HG02798 (cell line): ENCODE results near the gene CPS1.

Experiments used
- ATAC-seq: cut with Tn5 transposase; IDR thresholded peaks from one replicate; pipeline ENCODE4 v1.9.1; 2021; ENCODE audit warnings: mild to moderate bottlenecking; ENCODE audit not compliant: unreplicated experiment, poor library complexity

The CPS1 gene

DNA sequence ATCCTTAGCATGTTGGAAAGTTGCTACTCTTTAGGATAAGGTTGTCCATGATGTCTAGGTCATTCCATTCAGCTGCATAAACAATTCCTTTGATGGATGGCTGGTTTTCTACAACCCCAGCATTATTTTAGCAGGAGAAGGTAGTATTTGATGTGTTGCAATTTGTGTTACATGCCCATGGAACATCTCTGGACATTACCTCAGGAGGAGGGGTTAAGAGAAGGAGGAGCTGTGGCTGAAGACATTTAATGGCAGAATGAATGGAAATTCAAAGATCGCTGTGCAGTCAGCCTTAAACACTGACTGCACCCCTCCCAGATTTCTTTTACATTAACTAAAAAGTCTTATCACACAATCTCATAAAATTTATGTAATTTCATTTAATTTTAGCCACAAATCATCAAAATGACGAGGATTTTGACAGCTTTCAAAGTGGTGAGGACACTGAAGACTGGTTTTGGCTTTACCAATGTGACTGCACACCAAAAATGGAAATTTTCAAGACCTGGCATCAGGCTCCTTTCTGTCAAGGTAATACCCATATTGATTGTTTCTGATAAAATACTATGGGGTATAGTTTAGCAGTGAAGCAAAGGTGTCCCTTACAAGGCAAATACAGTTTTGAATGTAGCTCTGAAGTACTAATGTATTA, at the start of gene CPS1:
CPS1 (plus strand) TSS at position 271 of the 652 bp plus-strand sequence; CDS start at position 406, 135 bp downstream.
- no peak for ATAC-seq

DNA sequence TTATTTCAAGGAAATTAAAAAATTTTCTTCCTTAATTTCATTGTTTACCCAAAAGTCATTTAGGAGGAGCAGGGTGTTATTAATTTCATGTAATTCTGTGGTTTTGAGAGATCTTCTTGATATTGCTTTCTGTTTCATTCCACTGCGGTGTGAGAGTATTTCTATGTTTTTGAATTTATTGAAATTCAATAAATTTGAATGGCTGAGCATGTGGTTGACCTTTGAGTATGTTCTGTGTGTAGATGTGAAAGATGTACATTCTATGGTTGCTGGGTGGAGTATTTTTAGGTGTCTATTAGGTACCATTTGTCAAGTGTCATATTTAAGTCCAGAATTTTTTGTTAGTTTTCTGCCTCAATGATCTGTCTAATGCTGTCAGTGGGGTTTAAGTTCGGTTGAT, 40.5 kb upstream of the CPS1 start:
- no peak for ATAC-seq

DNA sequence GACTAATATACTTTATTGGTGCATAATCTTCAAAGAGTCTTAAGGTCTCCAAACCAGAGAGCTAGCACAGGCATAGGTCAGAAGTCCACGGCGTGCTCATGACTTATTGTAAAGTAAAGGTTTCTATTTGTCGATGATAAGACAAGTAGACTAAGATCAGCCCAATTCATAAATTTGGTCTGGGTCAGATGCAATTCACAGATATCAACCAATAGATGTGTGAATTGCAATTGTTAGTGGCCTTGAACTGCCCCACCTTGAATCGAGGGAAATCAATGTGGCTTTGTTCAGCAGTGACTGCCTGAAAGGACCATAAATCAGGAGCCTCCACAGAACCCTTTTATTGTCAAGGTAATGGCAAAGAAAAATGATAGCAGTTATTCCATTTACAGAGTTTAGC, 39.1 kb upstream of the CPS1 start:
- no peak for ATAC-seq

DNA sequence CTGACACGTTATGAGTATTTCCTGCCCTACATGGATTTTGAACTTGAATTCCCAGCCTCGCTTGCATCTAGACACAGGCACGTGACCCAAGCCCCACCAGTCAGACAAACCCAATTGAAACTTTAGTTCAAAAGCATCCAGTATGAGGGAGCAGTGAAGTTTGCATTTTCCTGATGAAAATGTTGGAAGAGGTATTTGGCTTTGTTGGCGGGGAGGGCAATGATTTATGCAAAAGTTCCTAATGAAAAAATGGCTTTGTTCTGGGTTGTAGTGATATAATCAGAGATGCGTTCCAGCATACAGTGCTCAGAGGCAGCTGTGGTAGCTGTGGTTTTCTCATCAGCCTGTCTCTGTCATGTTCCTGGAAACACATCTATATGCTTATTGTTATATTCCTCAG, 36.8 kb upstream of the CPS1 start:
- no peak for ATAC-seq

DNA sequence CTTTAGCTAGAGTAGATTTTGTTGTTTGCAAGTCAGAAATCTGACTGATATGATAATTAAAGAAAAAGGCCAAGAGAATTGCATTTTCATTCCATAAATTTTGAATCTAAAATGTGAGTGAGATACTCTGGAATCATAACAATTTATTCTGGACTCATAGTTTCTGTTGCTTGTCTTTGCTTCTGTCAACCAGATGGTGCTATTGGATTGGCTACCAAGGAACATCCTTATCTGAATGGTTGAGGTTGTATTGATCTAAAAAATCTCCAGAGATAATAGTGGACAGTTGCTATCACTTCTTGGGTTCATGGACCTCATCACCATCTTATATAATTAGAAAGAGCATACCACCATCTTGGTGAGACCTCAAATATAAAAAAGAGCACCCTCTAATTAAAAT, 34.0 kb upstream of the CPS1 start:
- no peak for ATAC-seq

DNA sequence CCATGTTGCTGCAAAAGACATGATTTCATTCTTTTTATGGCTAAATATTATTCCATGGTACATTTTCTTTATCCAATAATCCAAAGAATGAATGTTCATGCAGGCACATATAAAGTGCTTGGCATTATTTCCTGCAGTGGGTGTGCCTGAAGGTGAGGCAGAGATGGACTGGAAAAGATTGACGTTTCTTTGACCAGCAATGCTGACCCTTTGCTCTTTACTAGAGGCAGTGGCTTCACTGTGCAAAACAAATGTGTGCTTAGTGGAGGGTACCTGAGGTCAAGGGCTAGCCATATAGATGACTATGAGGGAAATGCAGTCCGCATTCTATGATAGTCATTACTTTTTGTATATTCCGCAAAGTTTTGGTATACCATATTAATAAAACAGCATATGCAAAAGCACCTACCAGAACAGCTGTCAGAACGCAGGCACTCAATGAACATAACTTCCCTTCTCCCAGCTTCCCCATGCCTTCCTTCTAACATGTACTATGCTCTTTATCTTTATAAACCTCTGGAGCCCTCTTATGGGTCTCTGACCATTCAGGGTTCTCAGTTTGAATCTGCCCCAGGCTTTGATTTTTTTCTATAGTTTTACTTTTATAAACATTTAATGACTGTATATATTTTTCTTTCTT, 32.6 kb upstream of the CPS1 start:
- no peak for ATAC-seq

DNA sequence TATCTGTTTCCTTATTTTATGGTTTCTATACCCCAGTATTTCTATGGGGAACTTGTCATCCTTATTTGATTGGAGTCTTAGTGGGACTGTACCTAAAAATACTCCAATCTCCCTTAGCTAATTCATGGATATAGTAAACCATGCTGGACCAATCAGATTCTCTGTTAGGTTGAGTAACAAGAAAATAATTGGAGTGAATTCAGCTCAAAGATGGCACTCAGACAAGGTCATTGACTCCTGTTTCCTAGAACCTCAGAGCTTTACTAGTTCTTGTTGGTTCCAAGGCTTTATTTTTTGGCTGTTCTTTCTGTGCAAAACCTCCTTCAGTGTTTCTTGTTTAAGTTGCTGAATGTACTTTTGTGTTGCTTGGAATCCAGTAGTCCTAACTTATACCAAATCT, 31.9 kb upstream of the CPS1 start:
- no peak for ATAC-seq

DNA sequence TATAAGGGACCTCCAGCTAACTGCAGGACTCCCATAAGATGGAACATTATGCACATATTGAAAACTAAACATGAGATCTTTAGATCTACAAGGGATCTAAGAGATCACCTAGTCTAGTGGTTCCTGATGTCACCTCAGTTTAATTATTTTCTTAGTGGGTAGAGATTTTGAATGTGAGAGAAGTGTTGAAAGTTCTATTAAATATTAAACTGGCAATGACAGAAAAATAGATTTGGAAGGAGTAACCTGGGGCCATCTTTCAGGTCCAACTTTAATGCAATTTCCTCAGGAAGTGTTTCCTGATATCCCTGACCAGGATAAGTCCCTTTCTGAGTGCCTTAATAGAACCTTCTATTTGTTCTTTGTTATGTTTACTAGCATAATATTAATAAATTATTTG, 29.1 kb upstream of the CPS1 start:
- no peak for ATAC-seq

DNA sequence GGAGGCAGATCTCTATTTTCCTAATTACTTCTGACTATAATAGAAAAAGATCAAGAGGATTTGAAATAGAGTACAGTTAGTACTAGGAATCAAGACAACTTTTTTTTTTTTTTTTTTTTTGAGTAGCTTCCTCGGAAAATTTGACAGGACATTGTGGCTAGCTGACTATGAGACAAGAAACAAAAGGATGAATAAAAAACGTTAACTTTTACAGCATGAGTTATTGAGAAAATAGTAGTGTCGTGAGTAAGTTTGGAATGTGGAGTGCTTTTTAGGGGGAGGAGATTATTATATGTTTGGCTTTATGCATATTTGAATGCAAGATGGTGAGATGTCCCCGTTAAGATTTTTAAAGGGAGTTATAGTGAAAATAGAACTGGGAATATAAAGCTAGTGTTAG, 27.7 kb upstream of the CPS1 start:
- no peak for ATAC-seq

DNA sequence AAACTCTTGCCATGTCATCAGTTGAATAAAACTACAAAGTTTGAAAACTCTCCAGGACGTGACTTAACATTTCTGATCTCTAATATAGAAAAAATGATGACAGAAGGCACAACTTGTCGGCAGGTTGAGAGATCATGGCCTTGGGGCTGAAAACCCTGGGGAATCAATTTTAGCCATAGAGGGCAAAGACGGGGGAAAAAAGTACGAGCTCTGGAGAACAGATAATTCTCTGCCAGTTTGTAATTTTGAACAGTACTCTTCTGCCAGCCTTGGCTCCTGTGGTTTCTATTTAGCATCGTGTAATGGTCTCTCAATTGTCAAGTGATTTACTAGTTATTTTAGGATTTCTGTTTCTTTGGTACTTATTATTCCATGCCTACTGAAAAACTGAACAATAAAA, 25.3 kb upstream of the CPS1 start:
- no peak for ATAC-seq

DNA sequence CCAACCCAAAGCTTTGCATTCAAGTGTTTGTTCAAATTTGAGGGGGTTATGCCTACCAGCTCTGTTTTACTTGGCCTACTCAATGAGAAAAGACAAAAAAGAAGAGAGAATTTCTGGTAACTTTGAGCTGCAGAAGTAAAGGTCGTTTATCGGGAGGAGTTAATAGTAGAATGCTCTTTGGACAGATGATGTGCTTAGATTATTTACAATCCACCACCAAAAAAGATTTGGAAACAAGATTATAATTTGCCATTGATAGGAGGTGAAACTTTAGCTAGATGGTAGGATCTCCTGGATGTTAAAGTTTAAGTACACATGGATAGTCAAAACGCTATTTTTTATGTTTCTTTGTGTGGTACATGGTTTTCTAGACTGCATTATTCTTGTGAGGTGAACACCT, 24.9 kb upstream of the CPS1 start:
- no peak for ATAC-seq

DNA sequence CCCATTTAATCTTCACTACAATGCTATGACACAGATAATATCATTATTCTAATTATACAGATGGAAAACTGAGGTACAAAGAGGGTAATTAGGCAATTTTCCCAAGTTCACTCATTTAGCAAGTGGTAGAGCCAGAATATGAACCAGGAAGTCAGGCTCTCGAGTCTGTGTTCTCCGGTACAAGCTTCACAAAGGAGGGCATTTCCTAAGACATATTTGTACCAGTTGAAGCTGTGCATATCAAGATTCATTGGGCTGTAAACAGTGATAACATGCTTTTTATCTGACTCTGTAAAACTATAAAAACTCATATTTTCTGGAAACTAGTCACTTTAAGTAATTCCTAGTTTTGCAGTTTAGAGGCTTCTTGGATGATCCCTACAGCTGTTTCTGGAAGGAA, 23.0 kb upstream of the CPS1 start:
- ATAC-seq, result no peak

DNA sequence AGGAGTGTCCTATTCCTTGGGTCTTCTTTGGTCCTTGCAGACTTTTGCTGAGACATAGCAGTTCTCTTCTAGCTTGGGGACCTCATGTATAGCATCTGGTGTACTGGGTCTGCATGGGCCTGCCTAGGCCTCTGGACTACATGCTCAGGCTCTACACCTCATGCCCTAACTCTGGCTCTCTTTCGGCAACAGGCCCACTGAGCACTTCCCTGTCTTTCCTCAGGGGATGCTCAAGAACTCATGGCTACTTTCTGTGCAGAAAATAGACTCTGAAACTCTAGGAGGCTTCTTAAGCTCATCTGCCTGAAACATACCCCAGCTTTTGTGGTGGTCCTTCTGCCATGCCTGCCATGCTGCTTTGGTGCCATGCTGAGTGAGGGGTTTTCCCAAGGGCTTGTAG, 21.5 kb upstream of the CPS1 start:
- no peak for ATAC-seq

DNA sequence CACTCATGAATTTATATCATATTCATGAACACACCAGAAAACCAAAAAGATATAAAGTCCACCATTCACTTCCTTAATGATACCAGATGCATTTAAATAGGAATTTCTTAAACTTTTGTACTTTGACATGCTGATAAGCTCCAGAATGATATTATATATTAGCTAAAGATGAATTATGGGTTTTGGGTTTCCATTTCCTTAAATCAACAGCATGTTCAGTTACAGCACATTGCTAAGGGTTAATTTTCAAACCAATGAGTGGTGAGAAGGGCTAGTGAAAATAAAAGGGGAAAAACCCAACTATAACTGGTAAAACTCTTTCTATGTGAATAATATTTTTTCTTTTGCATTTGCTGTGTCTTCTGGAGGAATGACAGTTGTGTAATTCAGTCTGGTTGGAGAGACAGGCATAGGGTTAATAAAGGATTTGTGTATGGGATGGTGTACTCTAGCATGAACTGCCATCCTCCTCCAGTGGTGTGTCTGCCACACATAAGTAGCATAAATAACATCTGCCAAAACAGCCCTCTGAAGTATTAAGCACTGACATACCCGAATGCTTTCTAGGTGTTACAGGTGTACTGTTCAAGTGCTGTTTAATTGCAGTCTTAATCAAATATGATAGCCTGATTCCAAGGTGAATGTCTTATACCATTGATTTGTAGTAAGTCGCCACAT, 19.3 kb upstream of the CPS1 start:
- ATAC-seq, result peak; percentile 67

DNA sequence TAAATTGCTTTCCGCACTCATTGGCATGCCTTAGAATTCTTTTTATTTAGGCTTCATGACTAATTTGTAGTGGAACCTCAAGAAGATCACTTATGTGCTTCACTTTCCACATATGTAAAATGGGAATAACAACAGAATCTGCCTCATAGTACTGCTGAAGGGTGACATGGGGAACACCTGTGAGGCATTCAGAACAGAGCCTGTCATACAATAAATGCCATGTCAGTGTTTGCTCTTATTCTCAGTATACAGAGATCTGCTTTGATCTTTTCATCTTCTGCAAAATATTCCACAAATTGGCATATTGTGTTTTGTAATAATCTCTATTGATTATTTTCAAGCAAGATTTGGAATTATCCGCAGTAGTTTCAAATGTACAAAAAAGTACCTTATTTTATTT, 17.4 kb upstream of the CPS1 start:
- no peak for ATAC-seq

DNA sequence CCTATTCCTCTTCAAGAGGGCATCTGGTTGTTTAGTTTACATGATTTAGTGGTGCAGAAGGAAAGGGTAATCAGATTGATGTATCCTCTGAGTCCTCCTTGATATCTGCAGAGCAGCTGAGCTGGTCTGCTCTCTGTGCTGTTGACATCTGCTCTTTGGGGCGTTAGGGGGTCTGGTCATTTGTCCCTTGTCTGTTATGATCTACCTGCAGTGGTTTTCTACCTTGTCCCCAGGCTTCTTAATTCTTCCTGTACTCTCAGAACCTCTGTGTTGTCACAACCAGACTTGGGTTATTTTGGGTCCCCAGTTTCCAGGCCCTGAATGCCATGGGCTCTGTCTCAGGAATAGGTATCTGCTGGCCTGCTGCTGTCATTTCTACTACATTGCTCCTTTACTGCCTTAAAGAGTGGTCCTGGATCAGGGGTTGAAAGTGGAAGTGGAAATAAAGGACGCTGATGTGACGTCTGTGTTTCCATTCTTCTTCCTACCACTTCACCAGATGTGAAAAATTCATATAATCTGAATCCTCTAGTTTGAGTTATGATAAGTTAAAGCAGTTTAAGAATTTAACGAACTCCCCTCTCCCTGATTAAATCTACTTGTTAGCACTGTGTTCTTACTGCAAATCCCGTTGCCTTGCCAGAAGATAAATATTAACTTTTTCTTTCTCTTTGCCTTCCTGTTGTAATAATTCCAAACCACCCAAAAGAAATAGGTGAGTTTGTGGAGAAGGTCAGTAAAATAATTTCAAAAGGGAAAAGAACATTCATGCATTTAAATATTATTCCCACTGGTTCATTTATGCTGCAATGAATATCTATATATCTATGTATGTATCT, 16.6 kb upstream of the CPS1 start:
- peak; percentile 30 for ATAC-seq

DNA sequence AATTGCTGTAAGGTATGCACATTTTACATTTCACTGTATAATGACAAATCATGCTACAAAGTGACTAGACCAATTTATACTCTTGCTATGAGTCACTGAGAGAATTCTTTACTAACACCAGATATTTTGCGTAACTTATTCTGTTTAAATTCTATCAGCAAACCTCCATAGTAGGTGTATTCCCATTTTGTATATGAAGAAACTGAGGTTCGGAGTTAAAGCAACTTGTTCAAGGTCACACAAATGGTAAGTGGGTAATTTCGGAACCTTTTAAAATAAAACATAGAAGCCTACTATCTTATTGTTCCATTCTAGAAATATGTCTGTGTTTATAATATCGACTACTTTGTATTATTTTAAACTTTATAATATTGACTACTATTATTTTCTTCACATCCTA, 15.9 kb upstream of the CPS1 start:
- ATAC-seq, result no peak

DNA sequence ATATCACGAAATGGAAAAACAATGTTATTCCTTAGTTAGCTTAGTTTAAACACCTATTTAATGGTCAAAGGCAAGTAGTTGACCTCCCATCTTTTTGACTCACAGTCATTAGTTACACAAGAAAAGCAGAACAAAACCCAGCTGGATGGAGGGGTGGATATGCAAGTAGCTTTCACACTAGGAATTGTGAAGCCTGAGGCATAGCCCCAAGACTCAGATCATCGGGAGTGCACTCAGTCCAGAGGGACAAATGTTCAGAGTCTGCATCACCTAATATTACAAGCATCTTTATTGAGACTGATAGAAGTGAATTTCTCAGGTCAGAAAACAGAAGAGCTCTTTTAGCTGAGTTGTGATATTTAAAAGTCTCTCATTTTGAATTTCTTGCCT, 15.5 kb upstream of the CPS1 start:
- no peak for ATAC-seq

DNA sequence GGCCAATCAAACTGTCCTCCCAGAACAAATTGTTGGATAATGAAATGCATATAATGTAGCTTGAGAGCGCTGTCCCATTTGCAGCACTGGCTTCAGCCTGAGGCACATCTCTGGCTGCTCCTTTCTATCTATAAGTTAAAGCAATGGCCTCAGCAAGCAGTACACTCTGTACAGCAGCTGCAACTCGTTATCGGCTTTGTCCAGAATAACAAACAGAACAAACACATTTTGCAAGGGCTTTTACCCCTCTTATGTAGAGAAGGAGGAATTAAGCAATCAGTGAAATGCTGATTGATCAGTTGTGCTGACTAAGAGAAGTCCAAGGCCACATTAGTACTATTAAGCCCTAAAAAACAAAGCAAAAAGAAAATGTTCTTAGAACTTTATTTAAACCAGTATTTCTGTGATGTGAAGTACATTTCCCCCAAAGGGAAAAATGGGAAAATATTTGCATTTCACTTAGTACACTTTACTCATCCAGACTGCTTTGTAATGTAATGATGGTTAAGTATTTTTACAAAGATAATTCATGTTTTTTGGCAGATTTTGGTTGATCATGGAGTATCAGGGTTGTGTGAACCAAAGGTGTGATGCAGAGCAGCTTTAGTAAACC, 15.0 kb upstream of the CPS1 start:
- no peak for ATAC-seq

DNA sequence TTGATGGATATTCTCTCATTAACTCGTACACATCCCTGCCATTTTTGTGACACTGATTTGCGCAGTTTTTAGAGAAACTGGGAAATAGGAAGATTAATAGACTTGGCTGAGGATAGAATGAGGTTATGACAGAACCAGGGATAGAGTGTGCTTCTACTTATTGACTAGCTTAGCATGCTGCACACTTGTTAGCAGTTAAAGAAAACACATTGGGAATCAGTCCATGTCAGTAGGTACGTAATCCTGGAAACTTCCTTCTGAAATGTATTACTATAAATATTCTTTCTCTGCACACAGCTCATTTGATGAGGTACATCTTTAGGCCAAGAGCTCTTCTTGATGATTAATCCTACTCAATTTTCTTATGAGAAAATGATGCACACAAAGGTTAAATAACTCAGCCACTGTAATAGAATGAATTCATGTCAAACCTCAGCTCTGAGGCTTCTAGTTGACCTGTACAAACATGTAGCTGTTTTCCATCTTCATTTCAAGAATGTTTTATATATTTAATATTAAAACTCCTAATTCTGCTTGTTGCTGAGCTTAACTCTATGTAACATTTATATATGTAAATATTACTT, 12.3 kb upstream of the CPS1 start:
- no peak for ATAC-seq
